NCI-H345 (cell line): Measurements from ENCODE around the gene OR7D2.
"Not testable (repeated sequence)": the region's sequence is repeated elsewhere in the genome, so short reads cannot be mapped to it uniquely, and the experiment has no call there.

Experiments
- DNase-seq: peaks from one replicate; lab custom pipeline; 2025; lab: John Stamatoyannopoulos, UW

OR7D2 gene

GRCh38 chr19:9178901-9179300 lies at the start of gene OR7D2:
TSS of gene OR7D2 (plus strand) at chr19:9178979. CDS start at chr19:9185782, 6,803 bp downstream.
- DNase-seq = no peak

DNA sequence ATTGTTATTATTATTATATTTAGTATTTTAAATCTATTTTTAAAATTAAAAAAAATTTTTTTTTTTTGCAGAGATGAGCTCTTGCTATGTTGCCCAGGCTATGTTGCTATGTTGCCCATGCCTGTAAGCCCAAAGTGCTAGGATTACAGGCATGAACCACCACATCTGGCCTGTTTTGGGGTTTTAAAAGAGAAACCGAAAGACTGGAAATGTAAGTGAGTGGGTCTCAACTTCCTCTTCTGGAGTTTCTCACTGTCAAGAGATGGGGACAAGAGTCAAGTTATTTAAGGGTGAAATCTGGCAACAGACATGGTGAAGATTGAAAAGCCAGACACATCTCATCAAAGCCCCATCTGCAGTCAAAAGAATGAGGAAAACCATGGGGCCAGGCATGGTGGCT lies 47.8 kb upstream of the OR7D2 start:
- DNase-seq = no peak

DNA sequence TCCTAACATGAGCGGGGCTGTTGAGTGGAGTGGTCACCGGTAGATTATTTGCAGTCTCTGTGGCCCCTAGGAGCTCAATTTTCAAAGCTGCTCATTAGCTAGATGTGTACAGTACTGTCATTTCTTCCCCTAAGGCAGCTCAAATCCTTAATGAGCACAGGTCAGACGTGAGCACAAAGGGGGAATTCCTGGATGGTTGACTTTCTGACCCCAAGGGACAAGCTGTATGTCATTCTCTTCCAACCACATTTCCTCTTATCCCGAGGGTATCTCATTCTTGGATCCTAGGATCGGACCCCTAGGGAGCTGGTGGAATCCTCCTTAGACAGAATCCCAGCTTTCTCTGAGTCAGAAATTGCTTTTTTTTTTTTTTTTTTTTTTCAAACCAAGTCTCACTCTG lies 46.4 kb upstream of the OR7D2 start:
- DNase-seq = no peak

- no peak for DNase-seq
Measured at GRCh38 chr19:9139609-9140158, 39.1 kb upstream of the OR7D2 start.

GRCh38 chr19:9140159-9140874 lies 38.5 kb upstream of the OR7D2 start, which contains the start of gene ZNF317:
TSS of gene ZNF317 (plus strand) at chr19:9140397. CDS start at chr19:9156017, 15,620 bp downstream.
- DNase-seq = peak; percentile 94

DNA sequence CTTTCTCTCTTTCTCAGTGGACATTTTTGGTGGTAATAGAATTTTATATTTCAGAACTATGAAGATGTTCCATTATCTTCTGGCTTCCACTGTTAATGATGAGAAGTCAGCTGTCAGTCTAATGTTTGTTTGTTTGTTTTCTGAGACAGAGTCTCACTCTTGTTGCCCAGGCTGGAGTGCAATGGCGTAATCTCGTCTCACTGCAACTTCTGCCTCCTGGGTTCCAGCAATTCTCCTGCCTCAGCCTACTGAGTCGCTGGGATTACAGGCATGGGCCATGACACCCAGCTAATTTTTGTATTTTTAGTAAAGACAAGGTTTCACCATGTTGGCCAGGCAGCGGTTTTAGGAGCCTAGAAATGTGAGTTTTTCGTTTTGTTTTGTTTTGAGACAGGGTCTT lies 33.9 kb upstream of the OR7D2 start:
- no peak for DNase-seq

- no peak for DNase-seq
Measured at GRCh38 chr19:9146882-9147281, 31.9 kb upstream of the OR7D2 start.

- DNase-seq = no peak
Measured at GRCh38 chr19:9148697-9149096, 30.1 kb upstream of the OR7D2 start.

DNA sequence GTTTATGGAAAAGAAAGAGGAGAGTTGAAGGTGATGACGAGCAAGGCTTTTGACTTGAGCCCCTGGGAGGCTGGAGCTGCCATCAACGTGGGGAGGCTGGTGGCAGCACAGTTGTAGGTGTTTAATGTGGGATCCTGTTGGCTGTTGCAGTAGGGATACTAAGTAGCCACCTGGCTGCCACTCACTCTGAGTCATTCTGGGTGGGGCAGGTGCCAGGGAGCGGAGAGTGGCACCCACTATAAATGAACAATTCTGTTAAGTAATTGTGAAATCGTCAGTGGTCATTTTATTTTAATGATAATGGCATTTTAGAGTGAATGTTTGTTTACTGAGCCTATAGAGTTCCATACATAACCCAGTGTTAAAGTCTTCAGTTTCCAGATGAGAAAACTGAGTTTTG lies 28.8 kb upstream of the OR7D2 start:
- no peak for DNase-seq

DNA sequence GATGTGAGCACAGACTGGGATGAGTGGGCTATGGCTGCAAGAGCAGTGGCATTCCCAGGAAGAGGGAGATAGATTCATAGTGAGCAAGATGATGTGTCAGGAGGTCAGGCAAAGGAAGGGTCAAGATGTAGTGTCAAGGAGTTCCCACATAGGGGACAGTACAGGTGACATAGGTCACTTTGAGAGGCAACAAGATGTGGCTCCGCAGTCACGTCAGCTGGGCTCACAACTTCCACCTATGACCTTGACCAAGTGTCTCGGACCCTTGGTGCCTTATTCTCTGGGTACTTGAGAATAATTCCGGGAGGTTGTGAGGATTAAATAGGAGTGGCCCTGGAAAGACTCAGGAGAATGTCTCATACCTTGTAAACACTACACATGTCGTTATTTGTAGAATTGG lies 28.1 kb upstream of the OR7D2 start:
- DNase-seq = no peak

GRCh38 chr19:9151367-9151766 lies 27.4 kb upstream of the OR7D2 start:
- no peak for DNase-seq

- no peak for DNase-seq
Measured at GRCh38 chr19:9155591-9155990, 23.2 kb upstream of the OR7D2 start.

GRCh38 chr19:9156304-9156703 lies 22.5 kb upstream of the OR7D2 start:
- DNase-seq = no peak

DNA sequence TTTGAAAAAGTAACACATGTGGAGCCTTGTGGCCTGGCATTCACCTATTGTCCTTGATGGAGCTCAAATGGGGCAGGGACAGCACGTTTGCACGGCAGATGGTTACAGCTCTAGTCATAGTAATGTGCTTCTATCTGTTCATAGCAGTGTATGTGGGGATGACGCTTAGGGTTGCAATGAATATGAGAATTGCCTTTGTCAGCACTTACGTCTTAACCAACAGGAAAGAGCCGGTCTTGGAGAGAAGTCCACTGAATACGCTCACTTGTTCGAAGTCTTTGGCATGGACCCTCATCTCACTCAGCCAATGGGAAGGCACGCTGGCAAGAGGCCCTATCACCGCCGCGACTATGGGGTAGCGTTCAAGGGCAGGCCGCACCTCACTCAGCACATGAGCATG lies 18.9 kb upstream of the OR7D2 start:
- DNase-seq = no peak

DNA sequence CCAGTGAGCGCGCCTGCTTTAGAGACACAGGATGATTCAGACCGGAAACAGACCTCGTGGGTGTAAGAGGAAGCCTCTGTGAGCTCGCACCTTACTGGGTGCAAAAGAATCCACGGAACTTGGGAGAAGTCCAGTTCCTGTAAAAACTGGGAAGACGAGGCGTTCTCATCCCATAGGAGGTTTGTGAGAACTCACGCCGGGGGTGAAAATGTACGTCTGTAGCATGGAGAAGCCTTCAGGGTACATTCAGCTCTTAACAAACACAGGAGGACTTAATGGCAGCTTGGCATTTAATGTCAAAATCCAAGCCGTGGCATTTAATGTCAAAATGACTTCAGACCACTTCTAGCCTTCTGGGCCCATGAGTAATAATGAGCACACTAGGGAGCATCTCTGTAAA lies 17.4 kb upstream of the OR7D2 start:
- no peak for DNase-seq

DNA sequence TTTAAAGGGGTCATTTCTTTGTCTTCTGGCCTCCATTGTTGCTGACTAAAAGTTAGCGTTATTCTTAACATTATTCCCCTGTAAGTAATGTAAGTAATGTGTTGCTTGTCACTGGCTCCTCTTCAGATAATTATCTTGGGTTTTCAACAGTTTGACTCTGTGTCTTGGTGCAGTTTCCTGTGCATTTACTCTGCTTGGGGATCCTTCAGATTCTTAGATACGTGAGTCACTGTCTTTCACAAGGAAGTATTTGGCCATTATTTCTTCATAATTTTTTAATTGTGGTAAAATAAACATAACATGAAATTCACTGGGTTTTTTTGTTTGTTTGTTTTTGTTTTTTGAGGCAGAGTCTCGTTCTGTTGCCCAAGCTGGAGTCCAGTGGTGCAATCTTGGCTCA lies 13.5 kb upstream of the OR7D2 start:
- DNase-seq = no peak

- no peak for DNase-seq
Measured at GRCh38 chr19:9166846-9167245, 11.9 kb upstream of the OR7D2 start.

DNA sequence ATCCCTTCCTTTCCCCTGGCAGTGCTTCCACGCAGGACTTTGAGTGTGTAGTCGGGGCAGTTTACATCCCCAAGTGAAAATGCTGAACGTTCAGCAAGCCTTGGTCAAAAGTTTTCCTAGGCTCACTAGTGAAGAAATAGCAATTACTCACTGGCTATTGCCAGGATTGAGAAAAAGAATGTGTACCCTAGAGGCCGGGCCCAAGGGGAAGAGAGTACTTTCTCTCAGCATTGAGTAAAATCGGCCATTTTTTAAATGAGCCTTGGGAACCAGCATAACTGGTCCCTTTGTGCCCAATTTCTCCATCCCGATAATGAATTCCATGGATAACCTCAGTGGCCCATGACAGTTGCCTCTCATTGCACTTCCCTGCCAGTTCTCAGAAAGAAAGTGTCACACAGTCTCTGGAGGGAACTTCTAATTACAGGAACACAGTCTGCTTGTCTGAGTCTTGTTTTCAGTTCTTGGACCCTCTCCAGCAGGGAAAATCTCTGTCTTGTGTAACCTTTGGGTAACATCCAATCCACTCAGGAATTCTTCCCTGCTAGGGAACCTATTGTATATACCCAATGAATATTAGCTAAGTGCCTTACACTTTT lies 7.3 kb upstream of the OR7D2 start:
- DNase-seq = no peak

- no peak for DNase-seq
Measured at GRCh38 chr19:9175326-9175725, 3.5 kb upstream of the OR7D2 start.

- no peak for DNase-seq
Measured at GRCh38 chr19:9183000-9183399, 4.2 kb downstream of the OR7D2 start.

- no peak for DNase-seq
Measured at GRCh38 chr19:9187191-9187590, 8.4 kb downstream of the OR7D2 start.

DNA sequence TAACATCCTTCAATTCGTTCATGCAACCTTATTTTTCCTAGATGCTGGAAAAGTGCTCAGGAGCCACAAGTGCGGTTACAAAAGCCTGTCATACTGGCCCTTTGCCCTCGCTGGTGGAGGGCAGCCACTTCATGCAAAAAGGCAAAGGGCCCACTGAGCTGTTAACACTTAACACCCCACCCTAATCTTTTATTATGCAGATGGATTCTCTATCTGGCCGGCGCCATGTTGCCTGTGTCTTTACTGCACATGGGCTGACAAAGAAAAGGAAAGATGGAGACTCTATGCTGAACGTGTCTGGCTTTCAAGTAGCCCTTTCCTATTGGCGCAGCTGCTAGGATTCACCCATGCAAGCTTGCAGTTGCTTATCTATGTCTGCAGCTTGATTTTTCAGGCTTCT lies 10.8 kb downstream of the OR7D2 start:
- no peak for DNase-seq

DNA sequence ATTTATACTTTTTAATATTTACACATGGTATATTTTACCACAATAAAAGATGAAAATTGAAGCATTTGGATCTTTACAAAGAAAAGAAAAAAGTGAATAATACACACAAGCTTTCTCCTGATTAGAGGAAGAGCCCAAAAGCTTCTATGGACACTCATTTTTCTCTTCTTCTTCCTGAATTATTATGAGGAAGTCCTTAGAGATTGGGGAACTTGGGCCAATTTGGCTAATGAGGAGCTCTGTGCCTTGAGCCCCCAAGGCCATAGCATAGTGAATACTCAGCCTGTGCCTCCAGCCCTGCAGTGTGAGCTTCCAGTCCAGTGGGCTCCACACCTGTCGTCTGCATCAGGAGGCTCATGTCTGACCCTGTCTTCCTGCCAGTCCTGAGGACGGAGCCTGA lies 19.3 kb downstream of the OR7D2 start:
- not testable (repeated sequence) for DNase-seq
